NCI-H446 (cell line): ENCODE results near the gene DAB2IP.
"Not testable (repeated sequence)": the region's sequence is repeated elsewhere in the genome, so short reads cannot be mapped to it uniquely, and the experiment has no call there.

ENCODE experiments used
- DNase-seq, 2 experiments: peaks; one replicate each; lab custom pipeline; 2025; lab: John Stamatoyannopoulos, UW

Gene DAB2IP

DNA sequence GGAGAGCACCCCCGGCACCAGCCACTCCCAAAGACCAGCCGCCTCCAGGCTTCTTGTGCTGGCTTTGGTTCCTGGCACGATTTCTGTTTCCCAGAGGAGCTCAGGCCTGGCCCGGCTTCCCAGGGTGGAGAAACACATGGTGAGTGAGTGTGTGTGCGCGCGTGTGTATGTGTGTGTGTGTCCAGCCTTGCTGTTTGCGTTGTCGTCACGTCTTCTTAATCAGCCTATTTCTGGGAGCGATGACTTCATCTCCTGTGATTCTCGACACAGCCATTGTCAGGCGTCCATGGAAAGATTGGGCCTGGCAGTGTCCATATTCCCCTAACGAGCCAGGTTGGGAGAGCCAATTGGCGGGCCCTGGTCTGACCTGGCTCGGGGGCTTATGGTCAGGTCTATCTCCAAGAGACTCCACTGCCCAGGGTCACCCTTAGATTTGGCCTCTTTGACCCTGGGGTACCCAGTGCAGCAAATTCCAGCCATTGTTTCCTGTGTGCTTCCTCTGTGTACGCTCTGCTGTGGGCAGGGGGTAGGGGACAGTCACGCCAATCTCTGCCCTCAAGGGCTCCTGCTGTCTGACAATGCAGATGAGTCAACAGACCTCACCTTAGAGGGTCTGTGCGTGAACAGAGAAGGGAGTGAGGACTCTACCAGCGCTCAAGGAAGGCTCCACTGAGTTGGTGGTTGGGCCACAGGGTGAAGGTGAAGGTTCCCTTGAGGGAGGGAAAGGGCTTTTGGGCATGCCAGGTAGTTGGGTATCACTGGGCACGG, 73.8 kb downstream of the DAB2IP start:
- peak; percentile 62 to 88 for DNase-seq

DNA sequence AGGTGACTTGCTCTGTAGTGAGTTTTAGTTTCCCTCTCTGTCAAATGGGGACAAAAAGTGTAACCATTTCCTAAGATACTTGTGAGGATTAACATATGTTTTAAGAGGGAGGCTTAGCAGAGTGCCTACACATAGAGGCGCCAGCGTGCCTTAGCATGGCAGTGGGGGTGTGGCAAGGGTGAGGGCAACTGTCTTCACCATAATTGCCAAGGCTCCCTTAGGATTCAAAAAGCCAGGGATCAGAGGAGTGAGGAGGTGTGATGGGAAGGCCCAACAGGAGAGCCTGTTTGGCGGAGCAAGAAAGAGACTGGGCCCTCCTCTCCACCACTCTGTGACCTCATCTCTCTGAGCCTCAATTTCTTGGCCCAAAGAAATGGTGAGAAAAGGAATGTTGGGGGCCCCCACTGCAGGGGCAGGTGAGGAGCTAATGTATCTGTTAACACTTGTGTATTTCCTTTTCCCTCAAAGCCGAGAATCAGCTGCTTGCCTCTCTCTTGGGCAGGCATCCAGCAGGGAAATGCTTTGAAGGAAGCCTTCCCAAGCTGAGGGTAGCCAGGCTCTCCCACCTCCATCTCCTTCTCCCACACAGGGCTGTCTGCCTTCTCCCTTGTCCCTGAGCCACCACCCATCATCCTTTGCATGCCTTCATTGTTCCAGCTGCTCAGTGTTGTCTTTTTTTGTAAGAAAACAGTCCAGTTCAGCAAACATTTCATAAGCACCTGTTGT, 76.0 kb downstream of the DAB2IP start:
- DNase-seq: no peak

DNA sequence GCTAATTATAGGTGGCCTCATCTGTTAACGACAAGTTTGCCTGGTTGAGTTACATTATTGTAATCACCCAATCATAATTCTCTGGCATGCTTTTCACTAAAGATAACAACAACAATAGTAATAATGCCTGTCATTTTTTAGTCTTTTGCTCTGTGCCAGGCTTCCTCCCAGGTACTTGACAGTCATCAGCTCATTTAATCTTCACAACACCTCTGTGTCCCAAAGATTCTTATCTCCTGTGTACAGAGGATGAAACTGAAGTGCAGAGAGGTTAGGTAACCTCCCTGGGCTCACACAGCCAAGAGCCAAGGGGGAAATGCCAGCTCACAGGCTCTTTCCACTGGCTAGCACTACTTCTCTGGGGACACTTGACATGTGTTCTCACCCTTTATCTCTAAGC, 77.5 kb downstream of the DAB2IP start:
- no peak for DNase-seq

DNA sequence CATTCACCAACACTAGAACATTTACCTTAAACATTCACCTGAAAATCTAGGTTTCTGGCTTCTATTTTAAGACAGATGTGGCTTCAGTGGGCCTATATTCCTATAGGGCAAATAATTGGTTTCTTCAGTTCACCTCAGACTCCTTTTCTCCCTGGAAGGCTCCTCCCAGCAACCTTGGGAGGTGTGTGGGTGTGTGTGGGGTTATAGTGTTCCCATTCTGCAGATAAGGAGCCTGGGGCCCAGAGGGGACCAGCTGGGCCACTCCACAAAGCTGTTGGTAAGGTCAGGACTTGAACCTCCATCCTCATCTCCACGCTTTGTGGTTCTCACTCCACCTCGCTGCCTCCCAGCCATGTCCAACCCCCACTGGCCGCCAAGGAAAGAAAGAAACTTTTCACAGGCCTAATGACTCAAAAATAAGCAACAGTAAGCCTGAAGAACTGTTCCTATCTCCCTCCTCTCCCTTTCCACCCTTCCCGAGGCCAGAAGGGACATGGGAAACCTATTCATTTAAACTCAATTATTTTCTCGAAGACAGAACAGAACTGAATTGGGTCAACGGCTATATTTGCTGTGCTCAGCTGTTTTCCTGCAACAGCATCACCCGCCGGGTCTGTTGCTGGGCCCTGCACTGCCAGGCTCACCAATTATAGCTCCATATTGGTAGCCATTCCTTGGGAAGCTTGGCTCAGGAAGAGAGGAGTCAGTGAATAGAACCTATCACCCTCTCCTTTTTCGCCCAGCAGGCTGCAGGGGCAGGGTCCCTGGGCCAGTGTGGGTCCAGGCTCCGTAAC, 78.5 kb downstream of the DAB2IP start:
- no peak for DNase-seq

DNA sequence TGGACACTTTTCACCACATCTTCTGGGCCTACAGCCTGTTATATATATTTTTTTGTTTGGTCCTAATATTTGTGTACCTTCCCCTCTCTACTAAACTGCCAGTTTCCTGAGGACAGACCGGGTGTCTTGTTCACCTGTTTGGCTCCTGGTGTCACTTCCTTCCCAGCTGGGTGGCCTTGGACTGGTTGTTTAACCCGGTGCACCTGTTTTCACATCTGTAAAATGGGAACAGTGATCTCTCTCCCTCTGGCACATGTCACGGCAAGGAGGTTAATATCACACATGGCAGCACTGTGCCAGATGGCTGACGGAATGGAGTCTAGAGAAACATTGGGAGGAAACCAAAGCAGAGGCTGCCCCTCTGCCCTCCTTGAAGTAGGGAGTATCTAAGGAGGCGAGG, 79.7 kb downstream of the DAB2IP start:
- peak in 1 of 2 experiments; percentile 9 for DNase-seq

DNA sequence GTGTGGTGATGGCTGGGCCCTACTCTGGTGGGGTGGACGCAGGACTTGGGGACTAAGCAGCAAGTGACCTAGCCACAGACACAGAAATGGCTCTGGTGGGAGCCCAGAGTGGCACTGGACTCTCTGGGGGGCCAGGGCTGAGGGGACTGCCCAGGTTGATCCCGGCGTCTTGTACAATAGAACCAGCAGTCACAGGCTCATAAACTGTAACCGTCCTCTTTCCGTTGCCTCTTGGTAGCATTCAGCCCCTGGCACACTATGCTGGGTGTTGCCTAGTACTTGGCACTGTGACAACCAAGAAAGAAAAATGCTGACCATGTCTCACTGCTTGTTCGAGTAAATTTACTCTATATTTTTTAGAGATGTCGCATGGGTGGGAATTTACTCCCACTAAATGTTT, 80.5 kb downstream of the DAB2IP start:
- DNase-seq: peak in 1 of 2 experiments; percentile 44

DNA sequence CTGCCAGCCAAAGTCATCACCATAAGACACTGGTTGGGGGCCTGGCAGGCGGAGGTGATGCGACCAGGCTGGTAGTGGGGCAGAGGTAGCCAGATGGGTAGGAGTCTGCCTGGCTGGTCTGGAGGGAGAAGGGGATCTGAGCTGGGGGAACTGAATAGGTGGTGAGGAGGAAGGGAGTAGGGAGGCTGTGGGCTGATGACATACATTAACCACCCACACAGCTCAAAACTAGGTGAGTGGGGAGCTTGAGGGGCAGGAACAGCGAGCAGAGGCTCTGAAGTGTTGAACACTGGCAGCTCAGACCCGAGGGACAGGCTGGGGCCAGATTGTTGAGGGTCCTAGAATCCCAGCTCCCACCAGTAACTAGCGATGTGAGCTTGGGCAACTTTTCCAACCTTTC, 81.0 kb downstream of the DAB2IP start:
- peak in 1 of 2 experiments; percentile 44 for DNase-seq

DNA sequence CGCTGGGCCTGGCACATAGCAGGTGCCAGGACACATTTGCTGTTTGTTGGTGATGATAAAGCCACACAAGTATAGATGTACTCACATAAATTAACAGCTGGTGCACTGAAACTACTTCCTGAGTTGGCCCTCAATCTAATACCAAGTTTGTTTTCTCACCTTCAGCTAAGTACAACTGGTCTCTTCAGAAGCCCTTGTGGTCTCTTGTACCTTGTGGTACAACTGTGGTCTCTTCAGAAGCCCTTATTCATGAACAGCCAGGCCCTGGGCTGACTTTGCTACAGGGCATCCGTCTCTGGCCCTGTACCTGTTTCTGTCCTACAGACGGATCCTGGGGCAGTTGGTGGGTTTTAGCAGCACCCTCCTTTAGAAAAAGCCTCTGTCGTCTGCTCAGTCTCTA, 81.5 kb downstream of the DAB2IP start:
- no peak for DNase-seq

DNA sequence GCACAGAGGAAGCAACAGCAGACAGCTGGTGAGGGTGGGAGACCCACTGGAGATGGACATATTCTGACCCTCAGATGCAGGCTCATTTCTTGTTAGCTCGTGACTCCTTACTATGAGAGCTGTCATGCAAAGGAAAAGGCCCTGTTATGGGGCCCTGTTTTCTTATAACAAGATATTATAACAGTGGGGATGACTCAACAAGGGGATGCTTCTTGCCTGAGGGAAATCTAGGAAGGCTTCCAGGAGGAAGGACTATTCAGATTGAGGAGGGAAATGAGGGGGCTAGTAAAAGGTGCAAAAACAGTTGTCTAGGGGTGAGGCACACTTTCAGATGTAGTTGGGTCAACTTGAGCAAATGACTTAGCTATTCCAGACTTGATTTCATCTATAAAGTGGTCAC, 83.0 kb downstream of the DAB2IP start:
- no peak for DNase-seq

DNA sequence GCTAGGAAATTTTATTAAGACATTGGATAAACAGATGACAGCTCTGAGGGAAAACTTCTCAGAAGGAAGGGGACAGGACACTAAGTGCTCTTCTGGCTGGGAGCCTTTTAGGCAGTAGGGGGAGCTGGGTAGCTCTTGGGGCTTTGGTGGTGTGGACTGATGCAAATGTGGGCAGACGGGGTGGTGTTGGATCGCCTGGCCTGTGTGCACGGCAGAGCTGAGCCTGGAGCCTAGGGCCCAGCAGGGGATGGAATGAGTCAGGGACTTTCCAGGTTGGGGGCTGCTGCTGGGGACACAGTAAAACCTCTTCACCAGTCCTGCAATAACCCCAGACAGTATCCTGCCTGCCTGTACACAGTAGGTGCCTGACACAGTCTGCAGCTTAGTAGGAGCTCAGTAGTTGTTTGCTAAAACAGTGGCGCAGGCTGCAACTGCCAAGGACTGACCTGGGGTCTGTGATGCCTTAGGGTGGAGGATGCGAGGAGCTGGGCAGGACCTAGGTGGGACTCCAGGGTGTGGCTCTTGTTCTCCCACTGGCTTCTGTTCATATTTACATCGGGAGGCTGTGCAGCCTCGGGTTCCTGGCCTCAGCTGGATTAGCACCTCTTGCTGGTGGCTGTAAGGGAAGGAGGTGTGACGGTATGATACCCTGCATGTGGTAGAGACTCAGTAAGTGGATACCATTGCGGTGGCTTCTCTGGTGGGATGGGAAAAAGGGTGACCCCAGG, 83.8 kb downstream of the DAB2IP start:
- DNase-seq: peak in 1 of 2 experiments; percentile 36

DNA sequence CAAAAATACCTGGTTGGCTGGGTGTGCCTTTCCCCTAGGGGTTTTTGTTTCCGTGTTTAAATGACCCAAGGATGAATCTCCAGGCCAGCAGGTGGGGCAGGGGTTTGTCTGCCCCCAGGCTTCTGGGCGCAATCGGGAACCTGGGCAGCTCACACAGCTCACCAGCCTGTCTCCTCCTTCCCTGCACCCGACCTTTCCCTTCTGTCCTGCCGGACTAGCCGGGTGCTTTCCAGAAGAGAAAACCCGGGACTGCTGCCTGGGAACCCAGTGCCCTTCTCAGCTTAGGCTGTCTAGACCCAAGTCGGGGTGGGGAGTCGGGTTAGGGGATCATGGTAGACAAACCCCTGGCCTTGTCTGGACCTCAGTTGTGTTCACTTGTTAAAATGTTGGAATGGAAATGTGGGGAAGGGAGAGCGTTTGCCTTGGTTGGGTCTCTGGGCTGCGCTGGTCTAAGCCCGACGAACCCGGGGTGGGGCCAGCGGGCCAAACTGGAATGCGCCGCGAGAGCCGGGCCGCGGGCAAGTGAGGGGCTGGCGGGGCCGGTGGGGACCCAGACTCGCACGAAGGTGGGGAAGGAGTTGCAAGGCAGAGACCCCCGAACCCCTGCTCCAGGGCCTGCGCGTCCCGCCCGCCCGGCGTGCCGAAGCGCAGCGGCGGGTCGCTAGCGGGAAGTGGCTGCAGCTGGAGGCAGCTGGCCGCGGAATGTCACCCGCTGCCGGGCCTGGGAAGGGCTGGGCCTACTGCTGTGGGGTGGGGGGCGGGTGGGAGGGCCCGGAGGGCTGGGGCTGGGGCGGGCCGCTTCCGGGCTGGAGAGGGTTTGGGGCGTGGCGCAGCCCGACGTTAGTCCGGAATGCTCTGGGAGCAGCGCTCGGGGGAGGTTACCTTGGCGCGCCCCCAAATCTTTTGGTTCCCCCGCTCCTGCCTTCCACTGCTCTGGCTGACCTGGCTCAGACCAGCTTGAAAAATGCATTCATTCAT, 84.6 kb downstream of the DAB2IP start:
- no peak for DNase-seq

DNA sequence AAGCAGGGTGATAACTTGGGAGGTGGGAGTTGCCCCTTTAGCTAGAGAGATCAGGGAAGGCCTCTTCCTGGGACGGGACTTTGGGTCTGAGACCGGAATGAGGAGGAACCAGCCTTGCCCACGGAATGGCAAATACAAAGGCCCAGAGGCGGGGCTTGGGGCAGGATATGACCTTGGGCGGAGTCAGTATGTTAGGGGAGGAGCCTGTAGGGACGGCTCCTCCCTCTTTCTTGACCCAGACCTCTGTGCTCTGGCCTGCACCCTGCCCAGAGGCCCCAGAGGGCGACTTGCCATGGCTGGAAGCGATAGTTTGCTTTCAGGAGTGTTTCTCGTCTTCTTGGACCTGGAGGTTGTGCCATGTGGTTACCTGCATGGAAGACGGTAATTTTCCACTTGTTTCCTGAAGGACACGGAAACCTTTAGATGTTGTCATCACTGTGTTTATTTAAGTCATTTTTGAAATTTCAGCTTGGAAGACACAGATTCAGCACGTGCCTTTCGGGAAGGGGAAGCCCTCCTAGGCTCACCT, 85.6 kb downstream of the DAB2IP start:
- DNase-seq: no peak

DNA sequence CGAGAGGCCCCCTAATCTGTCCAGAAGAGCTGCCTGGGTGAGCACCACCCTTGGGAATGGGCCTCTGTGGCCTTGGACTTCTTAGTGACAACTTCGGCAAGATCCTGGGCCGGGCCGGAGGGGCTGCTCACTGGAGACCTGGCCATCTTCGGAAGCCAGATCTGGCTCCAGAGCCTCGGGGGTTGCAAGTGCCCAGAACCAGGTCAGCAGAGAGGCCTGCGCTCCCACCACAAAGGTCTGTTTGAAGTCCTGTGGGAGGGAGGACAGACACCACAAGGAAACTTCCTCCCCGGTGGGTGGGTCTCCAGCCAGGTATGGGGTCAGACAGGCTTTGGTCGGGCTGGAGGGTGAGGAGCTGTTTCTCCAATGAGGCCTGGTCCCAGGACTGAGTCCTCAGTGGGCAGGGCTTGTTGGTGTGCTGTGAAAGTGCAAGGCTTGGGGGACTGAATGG, 86.1 kb downstream of the DAB2IP start:
- DNase-seq: no peak

DNA sequence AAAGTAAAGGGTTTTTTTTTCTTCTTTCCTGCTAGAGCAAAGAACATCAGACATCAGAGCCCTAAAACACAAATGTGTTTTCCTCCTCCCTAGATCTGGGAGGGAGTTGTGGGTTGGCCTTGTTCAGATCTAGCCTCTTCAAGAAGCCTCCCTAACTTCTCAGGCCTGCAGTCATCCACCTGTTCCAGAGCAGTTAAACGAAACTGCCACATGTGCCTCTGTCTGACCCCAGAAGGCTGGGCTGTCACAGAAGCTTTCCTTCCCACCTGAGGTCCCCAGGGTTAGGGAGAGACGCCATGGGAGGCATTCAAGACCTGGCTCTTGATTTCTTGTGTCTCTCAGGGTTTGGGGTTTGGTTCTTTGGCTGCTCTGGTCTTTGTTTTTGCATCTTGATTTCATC, 87.0 kb downstream of the DAB2IP start:
- no peak for DNase-seq

DNA sequence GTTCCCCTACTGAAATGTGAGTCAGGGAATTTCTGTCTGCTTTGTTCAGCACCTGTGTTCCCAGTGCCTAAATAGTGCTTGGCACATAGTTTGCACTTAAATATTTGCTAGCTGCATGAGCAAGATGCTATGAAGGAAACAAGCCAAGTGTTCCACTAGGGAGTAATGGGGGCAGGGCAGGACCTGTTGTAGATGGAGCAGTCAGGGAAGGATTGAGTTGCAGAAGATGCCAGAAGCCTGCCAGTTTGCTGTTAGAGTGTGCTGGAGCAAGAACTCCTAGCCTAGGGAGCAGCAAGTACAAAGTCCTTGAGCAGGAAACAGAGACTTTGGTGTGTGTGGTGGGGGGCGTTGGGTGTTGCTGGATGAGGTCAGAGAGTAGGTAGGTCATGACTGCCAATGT, 87.5 kb downstream of the DAB2IP start:
- peak in 1 of 2 experiments; percentile 35 for DNase-seq

DNA sequence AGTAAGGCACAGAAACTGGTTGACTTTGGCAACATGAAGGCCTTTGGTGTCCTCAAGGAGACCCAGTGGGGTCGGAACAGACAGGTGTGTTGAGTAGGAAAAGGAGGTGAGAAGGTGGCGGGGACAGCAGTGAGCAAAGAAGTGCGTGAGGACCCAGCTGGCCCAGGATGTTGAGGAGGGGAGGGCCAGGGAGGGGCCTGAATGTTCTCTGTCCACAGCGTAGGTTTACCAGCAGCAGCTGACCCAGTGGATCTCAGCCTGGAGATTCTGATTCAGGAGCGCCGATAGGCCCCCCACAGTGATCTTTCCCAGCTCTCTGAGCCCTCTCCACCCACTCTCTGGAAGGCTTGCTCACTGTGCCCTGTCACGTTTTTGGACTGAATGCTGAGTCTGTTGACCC, 88.5 kb downstream of the DAB2IP start:
- DNase-seq: no peak

DNA sequence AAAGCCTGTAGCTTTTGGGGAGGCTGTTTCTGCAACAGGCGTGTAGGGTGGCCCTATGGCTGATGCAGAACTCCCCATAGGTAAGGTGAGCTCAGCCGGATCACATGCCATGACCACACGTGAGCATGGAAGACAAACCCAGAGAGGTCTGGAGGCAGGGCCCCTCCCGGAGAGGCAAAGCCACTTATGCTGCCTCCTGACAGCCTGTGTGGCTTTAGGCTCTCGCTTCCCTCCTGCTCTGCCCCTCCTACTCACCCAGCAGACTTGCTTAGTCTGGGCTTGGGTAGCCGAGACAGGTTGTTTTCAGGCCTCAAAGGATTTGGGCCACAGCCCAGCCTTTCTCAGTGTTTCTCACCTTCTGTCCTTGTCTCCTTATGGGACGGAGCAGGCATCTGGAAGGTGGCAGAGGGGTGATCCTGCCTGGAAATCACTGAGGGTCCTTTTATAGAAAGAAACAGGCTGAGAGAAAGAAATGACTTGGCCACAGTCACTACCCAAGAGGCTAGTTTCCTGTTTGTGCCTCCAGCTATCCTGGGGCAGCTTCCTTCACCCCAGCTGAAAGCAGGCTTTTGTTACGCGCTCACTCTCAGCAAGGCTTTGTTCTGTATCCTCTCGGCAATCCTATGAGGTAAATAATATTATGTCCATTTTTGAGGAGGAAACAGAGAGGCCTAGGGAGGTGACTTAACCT, 89.9 kb downstream of the DAB2IP start:
- no peak for DNase-seq

DNA sequence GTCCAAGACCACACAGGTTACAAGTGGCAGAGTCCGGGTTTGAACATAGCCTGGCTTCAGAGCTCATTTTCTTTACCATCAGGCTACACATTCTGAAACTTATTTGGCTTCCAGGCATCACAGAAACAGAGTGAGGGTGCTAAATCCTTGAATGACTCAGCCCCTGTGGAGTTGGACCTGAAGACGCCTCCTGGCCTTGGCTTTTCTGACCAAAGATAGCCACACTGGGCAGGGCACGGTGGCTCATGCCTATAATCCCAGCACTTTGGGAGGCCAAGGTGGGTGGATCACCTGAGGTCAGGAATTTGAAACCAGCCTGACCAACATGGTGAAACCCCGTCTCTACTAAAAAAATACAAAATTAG, 90.5 kb downstream of the DAB2IP start:
- DNase-seq: not testable (repeated sequence)

DNA sequence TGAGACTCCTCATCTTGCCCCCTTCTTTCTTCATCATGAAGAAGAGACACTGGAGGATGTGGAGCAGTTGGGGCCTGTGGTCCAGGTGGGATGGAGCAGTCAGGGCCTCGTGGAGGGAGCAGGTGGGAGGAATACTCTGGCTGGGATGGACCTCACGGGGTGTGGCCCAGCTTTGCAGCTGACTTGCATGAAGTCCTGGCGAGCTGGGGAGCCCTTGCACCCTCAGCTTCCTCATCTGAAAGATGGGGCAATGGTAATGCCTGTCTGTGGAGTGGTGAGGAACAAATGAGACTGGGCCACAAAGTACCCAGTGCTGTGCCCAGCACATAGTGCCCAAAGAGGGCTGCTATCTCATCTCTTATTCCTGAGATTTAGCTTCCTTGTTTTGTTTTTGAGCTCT, 91.5 kb downstream of the DAB2IP start:
- no peak for DNase-seq

DNA sequence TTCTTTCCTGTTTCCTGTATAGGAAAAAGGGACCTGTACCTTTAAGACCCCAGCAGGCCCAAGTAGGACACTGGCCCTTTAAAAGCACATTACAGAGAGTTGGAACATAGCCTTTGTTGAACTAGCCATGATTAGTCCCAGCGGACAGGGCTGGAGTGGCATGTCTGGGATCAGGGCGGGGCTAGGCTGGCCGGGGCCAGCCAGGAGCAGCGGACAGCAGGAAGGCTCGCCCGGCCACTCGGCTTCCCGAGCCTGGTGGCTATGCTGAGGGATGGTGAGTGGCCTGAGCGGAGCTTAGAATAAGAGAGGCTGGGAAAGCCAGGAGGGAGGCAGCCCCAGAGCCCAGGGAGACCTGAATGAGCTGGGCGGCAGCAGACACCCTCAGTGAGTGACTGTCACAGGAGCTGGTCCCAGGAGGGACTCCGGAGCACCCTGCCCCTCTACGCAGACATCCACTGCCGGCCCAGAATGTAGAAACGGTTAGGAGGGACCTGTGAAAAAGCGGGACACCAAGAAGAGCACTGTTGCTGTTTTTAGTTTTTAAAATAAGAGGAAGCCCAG, 92.1 kb downstream of the DAB2IP start:
- peak in 1 of 2 experiments; percentile 37 for DNase-seq
